IMR-90 (cell line): ENCODE results near the gene GTF2F2.

Source experiments
- BHLHE40 ChIP-seq: fragments of 150-350 bp; IDR thresholded peaks from 2 replicates; pipeline ENCODE4 v1.6.1; 2016; ENCODE audit warnings: mild to moderate bottlenecking, low read depth, low read length
- POLR2A ChIP-seq: IDR thresholded peaks from 2 replicates; pipeline ENCODE4 v1.6.1; 2012; ENCODE audit warnings: mild to moderate bottlenecking, low read depth, low read length
- TF ChIP-seq, protein P1 (sequence below): conservative IDR thresholded peaks from 2 replicates; pipeline ENCODE4 v1.5.1; 2012; ENCODE audit warnings: mild to moderate bottlenecking, low read depth, low read length, improper control_type of control experiment

DNA sequence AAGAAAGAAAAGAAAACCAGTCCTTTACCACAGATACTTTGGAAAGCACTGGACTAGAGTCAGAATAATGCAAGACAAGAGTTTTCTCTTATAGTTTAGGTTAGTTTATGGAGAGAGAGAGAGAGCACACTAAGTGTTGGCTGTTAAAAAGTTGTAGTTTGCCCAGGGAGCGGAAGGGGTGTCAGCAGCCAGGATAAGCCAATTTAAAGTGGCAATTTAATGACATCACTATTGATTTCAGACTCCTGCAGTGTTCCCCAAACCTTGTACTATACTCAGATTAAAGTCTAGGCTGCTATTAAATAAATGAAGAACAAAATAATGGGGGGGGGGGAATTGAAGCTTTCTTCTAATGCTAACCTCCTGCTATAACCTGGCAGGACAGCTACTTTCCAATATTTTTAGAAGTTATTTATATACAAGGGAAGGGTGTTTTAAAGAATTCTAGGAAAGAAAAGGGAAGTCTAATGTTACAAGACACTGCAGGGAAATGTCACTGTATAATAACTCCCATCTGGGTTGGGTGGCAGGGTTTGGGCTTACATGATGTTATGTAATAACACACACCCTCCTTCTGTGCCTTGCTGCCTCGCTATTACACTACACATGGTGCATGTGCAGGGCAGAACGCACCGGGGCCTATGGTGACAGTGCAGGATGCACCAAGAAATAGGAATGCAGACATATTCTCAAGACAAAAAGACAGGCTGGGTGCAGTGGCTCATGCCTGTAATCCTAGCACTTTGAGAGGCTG is 200.7 kb downstream of the GTF2F2 start:
- TF ChIP-seq POLR2A (no peak), BHLHE40 (no peak)
- TF ChIP-seq, protein P1, sequence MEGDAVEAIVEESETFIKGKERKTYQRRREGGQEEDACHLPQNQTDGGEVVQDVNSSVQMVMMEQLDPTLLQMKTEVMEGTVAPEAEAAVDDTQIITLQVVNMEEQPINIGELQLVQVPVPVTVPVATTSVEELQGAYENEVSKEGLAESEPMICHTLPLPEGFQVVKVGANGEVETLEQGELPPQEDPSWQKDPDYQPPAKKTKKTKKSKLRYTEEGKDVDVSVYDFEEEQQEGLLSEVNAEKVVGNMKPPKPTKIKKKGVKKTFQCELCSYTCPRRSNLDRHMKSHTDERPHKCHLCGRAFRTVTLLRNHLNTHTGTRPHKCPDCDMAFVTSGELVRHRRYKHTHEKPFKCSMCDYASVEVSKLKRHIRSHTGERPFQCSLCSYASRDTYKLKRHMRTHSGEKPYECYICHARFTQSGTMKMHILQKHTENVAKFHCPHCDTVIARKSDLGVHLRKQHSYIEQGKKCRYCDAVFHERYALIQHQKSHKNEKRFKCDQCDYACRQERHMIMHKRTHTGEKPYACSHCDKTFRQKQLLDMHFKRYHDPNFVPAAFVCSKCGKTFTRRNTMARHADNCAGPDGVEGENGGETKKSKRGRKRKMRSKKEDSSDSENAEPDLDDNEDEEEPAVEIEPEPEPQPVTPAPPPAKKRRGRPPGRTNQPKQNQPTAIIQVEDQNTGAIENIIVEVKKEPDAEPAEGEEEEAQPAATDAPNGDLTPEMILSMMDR = no peak
